Transverse colon (tissue), 4 donors: ENCODE results near the gene SIGLEC1.

ENCODE experiments used
- CTCF ChIP-seq, 5 experiments: fragments of 200-600 bp in 3 of 5; fragments of 450-650 bp in 2 of 5; sonication (generic) in 3 of 5; IDR thresholded peaks; 1 replicate in 2 of 5; 2 replicates in 3 of 5; pipeline ENCODE4 v1.5.1; 2016 to 2017; ENCODE audit warnings: antibody characterized with exemption in 5 of 5, inconsistent platforms in 3 of 5, mild to moderate bottlenecking in 2 of 5, moderate library complexity in 1 of 5
- EP300 ChIP-seq: sonication (generic); formaldehyde crosslinking; IDR thresholded peaks from one replicate; pipeline ENCODE4 v1.6.1; 2017; ENCODE audit warnings: antibody characterized with exemption, low read depth
- POLR2A ChIP-seq: fragments of 450-650 bp; IDR thresholded peaks from one replicate; pipeline ENCODE4 v1.6.1; 2016; ENCODE audit warnings: antibody characterized with exemption, mild to moderate bottlenecking, moderate library complexity
- POLR2AphosphoS5 ChIP-seq, 3 donors: sonication (generic); formaldehyde crosslinking; IDR thresholded peaks; one replicate each; pipeline ENCODE4 v1.6.1; 2016; ENCODE audit warnings: antibody characterized with exemption in 3 of 3

DNA sequence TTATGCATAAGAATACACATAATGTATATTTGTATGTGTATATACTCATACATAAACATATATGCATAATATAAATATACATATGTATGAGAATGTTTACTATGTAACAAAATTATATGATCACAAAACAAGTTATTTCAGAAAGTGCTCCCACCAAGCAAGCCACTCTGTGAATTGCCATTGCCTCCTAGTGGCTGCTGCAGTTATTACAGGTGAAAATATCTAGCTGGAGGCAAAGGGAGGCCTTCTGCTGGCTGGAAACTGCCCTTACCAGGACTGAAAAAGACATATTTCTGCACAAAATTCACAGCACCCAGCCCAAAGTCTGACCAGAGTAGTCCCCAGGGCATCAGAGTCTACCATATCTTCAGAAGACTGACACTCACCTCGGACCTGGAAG, 16.2 kb downstream of the SIGLEC1 start:
- TF ChIP-seq CTCF (IDR thresholded peaks at IDR 0.05) (peak in 2 of 5 experiments; percentile 10 to 16), EP300 (no peak), POLR2A (no peak), POLR2AphosphoS5 (IDR thresholded peaks at IDR 0.05) (no peak)
